ENCODE data around the gene CAPN14.

DNA sequence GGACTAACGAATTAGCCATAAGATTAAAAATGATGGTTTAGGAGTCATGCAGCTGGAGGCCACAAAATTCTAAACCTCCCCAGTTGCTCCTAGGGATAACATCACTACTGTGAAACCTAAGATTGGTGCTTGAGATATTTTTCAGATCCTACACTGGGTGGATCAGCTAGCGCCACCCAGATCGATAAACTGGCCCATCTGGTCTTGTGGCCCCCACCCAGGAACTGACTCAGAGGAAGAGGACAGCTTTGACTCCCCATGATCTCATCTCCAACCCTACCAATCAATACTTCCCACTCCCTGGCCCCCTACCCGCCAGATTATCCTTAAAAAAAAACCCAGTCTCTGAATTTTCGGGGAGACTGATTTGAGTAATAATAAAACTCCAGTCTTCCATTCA, 84.5 kb downstream of the CAPN14 start:
- TF ChIP-seq CTCF (conservative IDR thresholded peaks at IDR 0.05) (no peak), ZFX (IDR thresholded peaks at IDR 0.05) (no peak)

All from C4-2B (cell line).